NB4 (cell line): Measurements from ENCODE around the gene GALNT18.

Experiments used
- DNase-seq: peaks from one replicate; pipeline ENCODE4 v3.0.0; 2010; ENCODE audit warnings: low read depth
- H3K4me3 ChIP-seq: one replicate; pipeline ENCODE4 v1.5.1; 2011; ENCODE audit warnings: mild to moderate bottlenecking, low read depth, low read length, moderate library complexity
- CTCF ChIP-seq: IDR thresholded peaks from one replicate; pipeline ENCODE4 v1.5.1; 2012; ENCODE audit warnings: low read depth, low read length
- MAX ChIP-seq: IDR thresholded peaks from 2 replicates; pipeline ENCODE4 v1.6.1; 2011; ENCODE audit warnings: low read depth, low read length
- MYC ChIP-seq: IDR thresholded peaks from 2 replicates; pipeline ENCODE4 v1.6.1; 2011; ENCODE audit warnings: low read depth, low read length
- POLR2A ChIP-seq: IDR thresholded peaks from 2 replicates; pipeline ENCODE4 v1.6.1; 2011; ENCODE audit warnings: mild to moderate bottlenecking; ENCODE audit not compliant: insufficient read length; ENCODE audit errors: extremely low read depth

The GALNT18 gene

GRCh38 chr11:11581481-11581880 is 40.3 kb downstream of the GALNT18 start:
- DNase-seq: no peak
- no peak for TF ChIP-seq MAX
- no peak for TF ChIP-seq MYC
- no peak for TF ChIP-seq POLR2A
- TF ChIP-seq CTCF: no peak
- H3K4me3 ChIP-seq: no peak overlapping the region

GRCh38 chr11:11580841-11581411 is 40.9 kb downstream of the GALNT18 start:
- no peak for TF ChIP-seq MYC
- TF ChIP-seq MAX: no peak
- H3K4me3 ChIP-seq: no peak overlapping the region
- DNase-seq: no peak

GRCh38 chr11:11580012-11580411 is 41.8 kb downstream of the GALNT18 start:
- no peak overlapping the region for H3K4me3 ChIP-seq

GRCh38 chr11:11579012-11579988 is 42.5 kb downstream of the GALNT18 start:
- H3K4me3 ChIP-seq: no peak overlapping the region
- TF ChIP-seq CTCF (no peak), MYC (no peak), MAX (no peak), POLR2A (no peak)
- DNase-seq: no peak

More at GRCh38 chr11:11580012-11580411, 41.8 kb downstream of the GALNT18 start:
- TF ChIP-seq CTCF (no peak), MAX (no peak), MYC (no peak), POLR2A (no peak)
- DNase-seq: no peak

GRCh38 chr11:11577932-11578911 is 43.6 kb downstream of the GALNT18 start:
- H3K4me3 ChIP-seq: no peak overlapping the region
- no peak for TF ChIP-seq POLR2A
- no peak for TF ChIP-seq MYC
- no peak for TF ChIP-seq CTCF
- TF ChIP-seq MAX: no peak
- no peak for DNase-seq
